MM.1S (cell line): ENCODE measurements around the gene HYI.

Experiments
- DNase-seq: peaks from one replicate; pipeline ENCODE4 v3.0.0-alpha.2; 2015
- H2AFZ ChIP-seq: fragments of 300-600 bp; sonication (generic); 2 replicates; pipeline ENCODE4 v1.6.0; 2016; ENCODE audit warnings: antibody characterized with exemption, low read length
- H3F3A ChIP-seq: fragments of 300-600 bp; sonication (generic); 2 replicates; pipeline ENCODE4 v1.6.1; 2016; ENCODE audit warnings: mild to moderate bottlenecking, antibody characterized with exemption, low read length, moderate library complexity, mixed read lengths; ENCODE audit not compliant: insufficient read depth
- H3K27ac ChIP-seq: fragments of 300-600 bp; sonication (generic); 2 replicates; pipeline ENCODE4 v1.5.1; 2016; ENCODE audit warnings: mild to moderate bottlenecking, low read length
- H3K27me3 ChIP-seq: fragments of 300-600 bp; sonication (generic); replicated peaks from 2 replicates; pipeline ENCODE4 v1.6.0; 2016; ENCODE audit warnings: low read length; ENCODE audit not compliant: insufficient read depth
- H3K36me3 ChIP-seq: fragments of 300-600 bp; sonication (generic); replicated peaks from 2 replicates; pipeline ENCODE4 v1.6.1; 2016; ENCODE audit warnings: mild to moderate bottlenecking, low read length, mixed read lengths; ENCODE audit not compliant: insufficient read depth
- H3K4me1 ChIP-seq: fragments of 300-600 bp; sonication (generic); 2 replicates; pipeline ENCODE4 v1.6.1; 2016; ENCODE audit warnings: low read length, mixed read lengths
- H3K4me2 ChIP-seq: fragments of 300-600 bp; sonication (generic); 2 replicates; pipeline ENCODE4 v1.6.0; 2016; ENCODE audit warnings: low read depth, low read length
- H3K4me3 ChIP-seq: fragments of 300-600 bp; sonication (generic); 2 replicates; pipeline ENCODE4 v1.5.1; 2016; ENCODE audit warnings: low read length, mixed read lengths
- H3K79me2 ChIP-seq: fragments of 300-600 bp; sonication (generic); 2 replicates; pipeline ENCODE4 v1.6.1; 2016; ENCODE audit warnings: mixed run types, low read length, mixed read lengths
- H3K9ac ChIP-seq: fragments of 300-600 bp; sonication (generic); 2 replicates; pipeline ENCODE4 v1.6.1; 2016; ENCODE audit warnings: low read length, mixed read lengths
- H3K9me2 ChIP-seq: fragments of 300-600 bp; sonication (generic); replicated peaks from 2 replicates; pipeline ENCODE4 v1.6.1; 2016; ENCODE audit warnings: mild to moderate bottlenecking, low read length, mixed read lengths; ENCODE audit not compliant: insufficient read depth
- H3K9me3 ChIP-seq: fragments of 300-600 bp; sonication (generic); replicated peaks from 2 replicates; pipeline ENCODE4 v1.6.1; 2016; ENCODE audit warnings: mild to moderate bottlenecking, low read length, mixed read lengths; ENCODE audit not compliant: insufficient read depth
- H4K20me1 ChIP-seq: fragments of 300-600 bp; sonication (generic); 2 replicates; pipeline ENCODE4 v1.6.1; 2016; ENCODE audit warnings: mild to moderate bottlenecking, low read length, moderate library complexity, mixed read lengths; ENCODE audit not compliant: insufficient read depth
- EZH2 ChIP-seq: fragments of 300-600 bp; sonication (generic); optimal IDR thresholded peaks from 2 replicates; pipeline ENCODE3; 2017; ENCODE audit warnings: low read depth, mild to moderate bottlenecking, antibody characterized with exemption, low read length, mixed read lengths
- EZH2phosphoT487 ChIP-seq: fragments of 300-600 bp; sonication (generic); IDR thresholded peaks from 2 replicates; pipeline ENCODE4 v1.6.1; 2018; ENCODE audit warnings: antibody characterized with exemption, low read length
- TF ChIP-seq, protein P1 (sequence below): fragments of 300-600 bp; sonication (generic); IDR thresholded peaks from 2 replicates; pipeline ENCODE4 v1.5.1; 2016; ENCODE audit warnings: antibody characterized with exemption, low read length, mixed read lengths

Gene HYI

GRCh38 chr1:43495204-43495603 is 41.5 kb upstream of the HYI start:
- no peak overlapping the region for H2AFZ ChIP-seq
- no peak overlapping the region for H3K27ac ChIP-seq
- no peaks in the 10 kb centered on the region for H3K9me2 ChIP-seq
- H3K9ac ChIP-seq: no peak overlapping the region
- H3K9me3 ChIP-seq: no peaks in the 10 kb centered on the region
- TF ChIP-seq EZH2 (no peak), EZH2phosphoT487 (no peak)
- TF ChIP-seq, protein P1, sequence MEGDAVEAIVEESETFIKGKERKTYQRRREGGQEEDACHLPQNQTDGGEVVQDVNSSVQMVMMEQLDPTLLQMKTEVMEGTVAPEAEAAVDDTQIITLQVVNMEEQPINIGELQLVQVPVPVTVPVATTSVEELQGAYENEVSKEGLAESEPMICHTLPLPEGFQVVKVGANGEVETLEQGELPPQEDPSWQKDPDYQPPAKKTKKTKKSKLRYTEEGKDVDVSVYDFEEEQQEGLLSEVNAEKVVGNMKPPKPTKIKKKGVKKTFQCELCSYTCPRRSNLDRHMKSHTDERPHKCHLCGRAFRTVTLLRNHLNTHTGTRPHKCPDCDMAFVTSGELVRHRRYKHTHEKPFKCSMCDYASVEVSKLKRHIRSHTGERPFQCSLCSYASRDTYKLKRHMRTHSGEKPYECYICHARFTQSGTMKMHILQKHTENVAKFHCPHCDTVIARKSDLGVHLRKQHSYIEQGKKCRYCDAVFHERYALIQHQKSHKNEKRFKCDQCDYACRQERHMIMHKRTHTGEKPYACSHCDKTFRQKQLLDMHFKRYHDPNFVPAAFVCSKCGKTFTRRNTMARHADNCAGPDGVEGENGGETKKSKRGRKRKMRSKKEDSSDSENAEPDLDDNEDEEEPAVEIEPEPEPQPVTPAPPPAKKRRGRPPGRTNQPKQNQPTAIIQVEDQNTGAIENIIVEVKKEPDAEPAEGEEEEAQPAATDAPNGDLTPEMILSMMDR: no peak
- DNase-seq: no peak
- H3K79me2 ChIP-seq: no peaks in the 10 kb centered on the region
- no peaks in the 10 kb centered on the region for H3F3A ChIP-seq
- H3K36me3 ChIP-seq: no peaks in the 10 kb centered on the region
- H3K27me3 ChIP-seq: no peaks in the 10 kb centered on the region
- H3K4me1 ChIP-seq: no peaks in the 10 kb centered on the region
- no peak overlapping the region for H3K4me2 ChIP-seq
- H3K4me3 ChIP-seq: no peak overlapping the region
- H4K20me1 ChIP-seq: no peaks in the 10 kb centered on the region

DNA sequence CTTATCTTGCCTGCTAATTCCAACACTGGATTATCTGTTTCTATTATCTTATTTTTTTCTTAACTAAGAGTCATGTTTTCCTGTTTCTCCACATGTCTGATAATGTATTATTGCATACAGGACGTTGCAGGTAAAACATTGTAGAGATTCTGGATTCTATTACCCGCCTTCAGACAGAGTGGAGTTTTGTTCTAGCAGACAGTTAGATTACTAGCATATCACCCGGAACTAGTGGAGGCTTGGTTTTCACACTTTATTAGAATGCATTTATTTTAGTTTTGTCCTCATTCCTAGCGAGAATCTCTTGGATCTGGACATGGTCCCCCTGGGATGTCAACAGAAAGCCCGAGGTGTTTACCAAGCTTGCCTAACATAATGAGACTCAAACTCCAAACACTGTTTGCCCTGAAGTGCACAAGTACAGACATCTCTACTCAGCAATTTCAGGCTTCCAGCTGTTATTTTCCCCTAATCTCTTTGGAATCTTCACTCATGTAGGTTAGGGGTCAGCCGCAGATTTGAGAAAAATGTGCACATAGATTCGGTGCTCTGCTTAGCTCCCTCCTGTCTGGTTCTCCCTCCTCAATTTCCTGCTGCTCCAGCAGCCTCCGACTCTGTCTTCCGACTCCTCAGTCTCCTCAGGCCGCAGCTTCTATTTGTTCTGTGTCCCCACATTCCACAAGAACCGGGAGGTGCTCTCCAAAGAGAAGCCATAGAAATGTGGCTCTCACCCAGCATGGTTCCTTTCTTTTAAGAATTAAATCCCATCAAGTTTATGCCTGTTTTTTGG is 40.1 kb upstream of the HYI start:
- H3K36me3 ChIP-seq: no peaks in the 10 kb centered on the region
- no peak for DNase-seq
- H3F3A ChIP-seq: no peaks in the 10 kb centered on the region
- no peak overlapping the region for H3K9ac ChIP-seq
- no peaks in the 10 kb centered on the region for H3K4me1 ChIP-seq
- H3K79me2 ChIP-seq: no peaks in the 10 kb centered on the region
- no peak overlapping the region for H3K27ac ChIP-seq
- no peak overlapping the region for H2AFZ ChIP-seq
- no peaks in the 10 kb centered on the region for H4K20me1 ChIP-seq
- no peak overlapping the region for H3K4me3 ChIP-seq
- H3K9me2 ChIP-seq: no peaks in the 10 kb centered on the region
- H3K4me2 ChIP-seq: no peak overlapping the region
- TF ChIP-seq EZH2 (no peak), EZH2phosphoT487 (no peak)
- TF ChIP-seq, protein P1: no peak
- no peaks in the 10 kb centered on the region for H3K27me3 ChIP-seq
- H3K9me3 ChIP-seq: no peaks in the 10 kb centered on the region

GRCh38 chr1:43492826-43493225 is 39.1 kb upstream of the HYI start:
- TF ChIP-seq, protein P1: no peak
- no peak for TF ChIP-seq EZH2phosphoT487
- no peak for TF ChIP-seq EZH2
- H3F3A ChIP-seq: no peaks in the 10 kb centered on the region
- H3K4me3 ChIP-seq: no peak overlapping the region
- H3K79me2 ChIP-seq: no peaks in the 10 kb centered on the region
- no peak overlapping the region for H3K27ac ChIP-seq
- no peak overlapping the region for H3K4me2 ChIP-seq
- no peaks in the 10 kb centered on the region for H3K9me3 ChIP-seq
- no peaks in the 10 kb centered on the region for H3K27me3 ChIP-seq
- no peaks in the 10 kb centered on the region for H3K36me3 ChIP-seq
- no peak overlapping the region for H3K9ac ChIP-seq
- H2AFZ ChIP-seq: no peak overlapping the region
- no peak for DNase-seq
- no peaks in the 10 kb centered on the region for H4K20me1 ChIP-seq
- no peaks in the 10 kb centered on the region for H3K4me1 ChIP-seq
- no peaks in the 10 kb centered on the region for H3K9me2 ChIP-seq
